Trophoblast cell (in vitro differentiated cells and primary cell): ENCODE measurements around the gene ARTN.
A peak's percentile ranks its signal among the peaks of the same experiment; 100 is the strongest.

Experiments
- DNase-seq, 2 donors: peaks; one replicate each; pipeline ENCODE4 v3.0.0-alpha.2; 2016
- H2AFZ ChIP-seq: 2 replicates; pipeline ENCODE4 v1.6.1; 2013; ENCODE audit warnings: low read length, moderate library complexity, mild to moderate bottlenecking; ENCODE audit not compliant: insufficient read depth, poor library complexity
- H2AK5ac ChIP-seq: 2 replicates; pipeline ENCODE4 v1.6.1; 2013; ENCODE audit warnings: mild to moderate bottlenecking, low read length
- H2BK120ac ChIP-seq: 2 replicates; pipeline ENCODE4 v1.6.1; 2013; ENCODE audit warnings: low read length, mild to moderate bottlenecking, moderate library complexity; ENCODE audit not compliant: insufficient read depth, poor library complexity
- H2BK12ac ChIP-seq: 2 replicates; pipeline ENCODE4 v1.6.1; 2013; ENCODE audit warnings: mild to moderate bottlenecking, low read length, moderate library complexity
- H2BK5ac ChIP-seq: 2 replicates; pipeline ENCODE4 v1.6.1; 2013; ENCODE audit warnings: low read length, low read depth, moderate library complexity, mild to moderate bottlenecking; ENCODE audit not compliant: poor library complexity
- H3K14ac ChIP-seq: 2 replicates; pipeline ENCODE4 v1.6.1; 2013; ENCODE audit warnings: mild to moderate bottlenecking, low read length
- H3K18ac ChIP-seq: 2 replicates; pipeline ENCODE4 v1.6.1; 2013; ENCODE audit warnings: mild to moderate bottlenecking, low read length
- H3K23ac ChIP-seq: 2 replicates; pipeline ENCODE4 v1.6.1; 2013; ENCODE audit warnings: low read length
- H3K27ac ChIP-seq: 2 replicates; pipeline ENCODE4 v1.5.1; 2013; ENCODE audit warnings: low read depth, mild to moderate bottlenecking, inconsistent platforms, low read length, moderate library complexity
- H3K27me3 ChIP-seq: 2 replicates; pipeline ENCODE4 v1.6.1; 2013; ENCODE audit warnings: inconsistent platforms, mild to moderate bottlenecking, low read length, moderate library complexity; ENCODE audit not compliant: insufficient read depth
- H3K36me3 ChIP-seq, 2 experiments: 1 replicate in 1 of 2; 2 replicates in 1 of 2; pipeline ENCODE4 v1.6.1; 2013; ENCODE audit warnings: low read length in 2 of 2, mild to moderate bottlenecking in 2 of 2, moderate library complexity in 1 of 2; ENCODE audit not compliant: insufficient read depth in 2 of 2, control insufficient read depth in 1 of 2
- H3K4ac ChIP-seq: 2 replicates; pipeline ENCODE4 v1.6.1; 2013; ENCODE audit warnings: low read depth, mild to moderate bottlenecking, low read length, moderate library complexity
- H3K4me1 ChIP-seq, 2 experiments: 1 replicate in 1 of 2; 2 replicates in 1 of 2; pipeline ENCODE4 v1.6.1; 2013; ENCODE audit warnings: low read length in 2 of 2, mild to moderate bottlenecking in 2 of 2, moderate library complexity in 1 of 2; ENCODE audit not compliant: insufficient read depth in 2 of 2, control insufficient read depth in 1 of 2
- H3K4me2 ChIP-seq: 2 replicates; pipeline ENCODE4 v1.6.1; 2013; ENCODE audit warnings: inconsistent platforms, mild to moderate bottlenecking, low read length, moderate library complexity
- H3K4me3 ChIP-seq: 2 replicates; pipeline ENCODE4 v1.5.1; 2013; ENCODE audit warnings: mild to moderate bottlenecking, low read depth, low read length, inconsistent platforms
- H3K79me1 ChIP-seq: one replicate; pipeline ENCODE4 v1.6.1; 2013; ENCODE audit warnings: low read length
- H3K79me2 ChIP-seq: 2 replicates; pipeline ENCODE4 v1.6.1; 2013; ENCODE audit warnings: low read length, mild to moderate bottlenecking; ENCODE audit not compliant: control insufficient read depth, insufficient read depth, poor library complexity
- H3K9ac ChIP-seq: 2 replicates; pipeline ENCODE4 v1.6.1; 2013; ENCODE audit warnings: mild to moderate bottlenecking, low read length
- H3K9me3 ChIP-seq: 2 replicates; pipeline ENCODE4 v1.6.1; 2013; ENCODE audit warnings: low read depth, mild to moderate bottlenecking, control low read depth, inconsistent platforms, low read length; ENCODE audit not compliant: insufficient read depth
- H4K12ac ChIP-seq: 2 replicates; pipeline ENCODE4 v1.6.1; 2013; ENCODE audit warnings: low read depth, mild to moderate bottlenecking, low read length, moderate library complexity
- H4K8ac ChIP-seq: 2 replicates; pipeline ENCODE4 v1.6.1; 2013; ENCODE audit warnings: low read depth, mild to moderate bottlenecking, low read length, moderate library complexity
- H4K91ac ChIP-seq: one replicate; pipeline ENCODE4 v1.6.1; 2013; ENCODE audit warnings: low read depth, mild to moderate bottlenecking, low read length, moderate library complexity
- WGBS: extraction: QIAGEN DNeasy Blood & Tissue Kit; methylation state at CpG from one replicate; pipeline ENCODE4 v1.1.7; 2013; ENCODE audit warnings: missing lambda C conversion rate; ENCODE audit not compliant: insufficient read length, insufficient coverage; ENCODE audit errors: extremely low coverage; 5-methylcytosine and 5-hydroxymethylcytosine counted together

Gene ARTN

GRCh38 chr1:43982808-43983207, 49.2 kb downstream of the ARTN start:
- Histone ChIP-seq H2BK12ac (no peak overlapping the region), H3K23ac (no peak overlapping the region), H4K12ac (no peak overlapping the region), H3K4me3 (no peak overlapping the region), H3K79me1 (peaks cover 8% of the 10 kb centered on the region), H2AK5ac (no peak overlapping the region), H3K36me3 (peaks cover 43 to 45% of the 10 kb centered on the region in 2 experiments), H3K79me2 (peaks cover 9% of the 10 kb centered on the region), H3K27ac (no peak overlapping the region), H4K91ac (no peak overlapping the region), H3K9ac (no peak overlapping the region), H2BK5ac (no peak overlapping the region), H3K27me3 (no peaks in the 10 kb centered on the region), H2AFZ (no peak overlapping the region), H3K4me2 (no peak overlapping the region), H3K9me3 (peaks cover 1% of the 10 kb centered on the region), H3K4ac (no peak overlapping the region), H4K8ac (no peak overlapping the region), H3K4me1 (peaks cover 9 to 14% of the 10 kb centered on the region in 2 experiments), H3K18ac (no peak overlapping the region), H3K14ac (no peak overlapping the region), H2BK120ac (no peak overlapping the region)
- DNase-seq, result no peak
- WGBS, result no CpG with 5 or more reads among the region's 15 CpGs

GRCh38 chr1:43983253-43983899, 49.8 kb downstream of the ARTN start:
- Histone ChIP-seq H2AK5ac (no peak overlapping the region), H3K4me2 (no peak overlapping the region), H3K9ac (no peak overlapping the region), H3K27ac (no peak overlapping the region), H3K36me3 (peaks cover 38 to 40% of the 10 kb centered on the region in 2 experiments), H2BK5ac (no peak overlapping the region), H3K9me3 (peaks cover 3% of the 10 kb centered on the region), H3K18ac (no peak overlapping the region), H2BK120ac (no peak overlapping the region), H4K91ac (no peak overlapping the region), H3K79me1 (peaks cover 8% of the 10 kb centered on the region), H2AFZ (no peak overlapping the region), H3K79me2 (peaks cover 9% of the 10 kb centered on the region), H3K4me3 (no peak overlapping the region), H3K4ac (no peak overlapping the region), H4K8ac (no peak overlapping the region), H4K12ac (no peak overlapping the region), H3K14ac (no peak overlapping the region), H2BK12ac (no peak overlapping the region), H3K23ac (no peak overlapping the region), H3K27me3 (no peaks in the 10 kb centered on the region), H3K4me1 (peaks cover 7 to 10% of the 10 kb centered on the region in 2 experiments)
- DNase-seq, result no peak
- no CpG with 5 or more reads among the region's 12 CpGs for whole genome bisulfite sequencing

GRCh38 chr1:43984855-43985254, 51.3 kb downstream of the ARTN start:
- H3K36me3 ChIP-seq, result peaks cover 38 to 40% of the 10 kb centered on the region in 2 experiments
- H2AK5ac ChIP-seq, result no peak overlapping the region
- no peak overlapping the region for H3K14ac ChIP-seq
- no peak overlapping the region for H2BK120ac ChIP-seq
- H3K4me2 ChIP-seq, result no peak overlapping the region
- H2AFZ ChIP-seq, result no peak overlapping the region
- no peak overlapping the region for H3K4me3 ChIP-seq
- peaks cover 3% of the 10 kb centered on the region for H3K79me2 ChIP-seq
- no peak overlapping the region for H4K8ac ChIP-seq
- H3K4ac ChIP-seq, result no peak overlapping the region
- H3K9ac ChIP-seq, result no peak overlapping the region
- H3K9me3 ChIP-seq, result peaks cover 3% of the 10 kb centered on the region
- no peak overlapping the region for H3K18ac ChIP-seq
- H2BK12ac ChIP-seq, result no peak overlapping the region
- H3K23ac ChIP-seq, result no peak overlapping the region
- H4K91ac ChIP-seq, result no peak overlapping the region
- peaks cover 5 to 8% of the 10 kb centered on the region in 2 experiments for H3K4me1 ChIP-seq
- H3K79me1 ChIP-seq, result peaks cover 3% of the 10 kb centered on the region
- H3K27me3 ChIP-seq, result no peaks in the 10 kb centered on the region
- DNase-seq, result no peak
- no peak overlapping the region for H4K12ac ChIP-seq
- no peak overlapping the region for H2BK5ac ChIP-seq
- H3K27ac ChIP-seq, result no peak overlapping the region
- no CpG with 5 or more reads among the region's 16 CpGs for WGBS

GRCh38 chr1:43985984-43986595, 52.5 kb downstream of the ARTN start:
- no peak overlapping the region for H3K4ac ChIP-seq
- H4K12ac ChIP-seq, result no peak overlapping the region
- no peak overlapping the region for H3K9ac ChIP-seq
- peaks cover 3% of the 10 kb centered on the region for H3K9me3 ChIP-seq
- no peaks in the 10 kb centered on the region for H3K79me2 ChIP-seq
- DNase-seq, result peak; percentile 67 to 93
- no peak overlapping the region for H2AFZ ChIP-seq
- H2AK5ac ChIP-seq, result no peak overlapping the region
- peaks cover 2% of the 10 kb centered on the region for H3K79me1 ChIP-seq
- no peak overlapping the region for H2BK12ac ChIP-seq
- no peak overlapping the region for H3K4me2 ChIP-seq
- H4K8ac ChIP-seq, result no peak overlapping the region
- no peak overlapping the region for H3K14ac ChIP-seq
- peaks cover 5% of the 10 kb centered on the region in 2 experiments for H3K4me1 ChIP-seq
- H2BK120ac ChIP-seq, result no peak overlapping the region
- H3K27ac ChIP-seq, result no peak overlapping the region
- H4K91ac ChIP-seq, result no peak overlapping the region
- WGBS, result no CpG with 5 or more reads among the region's 4 CpGs
- H3K4me3 ChIP-seq, result no peak overlapping the region
- H3K27me3 ChIP-seq, result no peaks in the 10 kb centered on the region
- no peak overlapping the region for H3K23ac ChIP-seq
- H3K36me3 ChIP-seq, result peaks cover 37% of the 10 kb centered on the region in 2 experiments
- no peak overlapping the region for H3K18ac ChIP-seq
- H2BK5ac ChIP-seq, result no peak overlapping the region
